Ectodermal cell (in vitro differentiated cells): ENCODE measurements around the gene USF2.
"Not testable (repeated sequence)": the region's sequence is repeated elsewhere in the genome, so short reads cannot be mapped to it uniquely, and the experiment has no call there.

Experiments
- H3K27ac ChIP-seq: 2 replicates; pipeline ENCODE4 v1.7.0; 2013; ENCODE audit warnings: mild to moderate bottlenecking, low read depth, low read length; ENCODE audit not compliant: insufficient read depth, poor library complexity, severe bottlenecking
- H3K27me3 ChIP-seq: 2 replicates; pipeline ENCODE4 v1.7.0; 2013; ENCODE audit warnings: mild to moderate bottlenecking, low read length; ENCODE audit not compliant: insufficient read depth, control insufficient read depth, poor library complexity, severe bottlenecking
- H3K36me3 ChIP-seq: one replicate; pipeline ENCODE4 v1.7.0; 2013; ENCODE audit warnings: low read length; ENCODE audit not compliant: control insufficient read depth, insufficient read depth
- H3K4me1 ChIP-seq: one replicate; pipeline ENCODE4 v1.7.0; 2013; ENCODE audit warnings: low read length; ENCODE audit not compliant: control insufficient read depth, insufficient read depth
- H3K4me3 ChIP-seq: 2 replicates; pipeline ENCODE4 v1.7.0; 2013; ENCODE audit warnings: low read depth, low read length, control low read depth; ENCODE audit not compliant: insufficient read depth
- H3K9me3 ChIP-seq: 2 replicates; pipeline ENCODE4 v1.7.0; 2013; ENCODE audit warnings: mild to moderate bottlenecking, low read length, moderate library complexity; ENCODE audit not compliant: control insufficient read depth
- WGBS, 2 experiments: methylation state at CpG; one replicate each; pipeline ENCODE4 v1.1.7; 2013; ENCODE audit warnings: missing lambda C conversion rate in 2 of 2; 5-methylcytosine and 5-hydroxymethylcytosine counted together

Gene USF2

DNA sequence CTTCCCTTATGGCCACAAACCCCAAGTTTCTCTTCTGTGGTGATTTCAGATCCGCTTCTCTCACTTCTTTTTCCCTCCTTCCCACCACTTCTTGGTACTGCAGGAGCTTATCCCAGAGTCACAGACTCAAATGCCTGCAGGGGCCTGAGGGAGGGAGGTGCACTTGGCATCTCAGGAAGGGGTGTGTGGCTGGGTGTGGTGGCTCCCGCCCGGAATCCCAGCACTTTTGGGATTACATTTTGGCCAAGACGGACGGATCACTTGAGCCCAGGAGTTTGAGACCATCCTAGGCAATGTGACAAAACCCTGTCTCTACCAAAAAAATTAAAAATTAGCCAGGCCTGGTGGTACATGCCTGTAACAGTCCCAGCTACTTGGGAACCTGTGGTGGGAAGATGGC is 5.6 kb downstream of the USF2 start:
- Histone ChIP-seq H3K9me3 (no peaks in the 10 kb centered on the region), H3K36me3 (peaks cover 40% of the 10 kb centered on the region), H3K4me1 (peaks cover 8% of the 10 kb centered on the region), H3K4me3 (no peak overlapping the region), H3K27me3 (no peaks in the 10 kb centered on the region), H3K27ac (no peak overlapping the region)
- 95% methylated on average over 5 of the region's 5 CpGs for WGBS, 2 experiments

DNA sequence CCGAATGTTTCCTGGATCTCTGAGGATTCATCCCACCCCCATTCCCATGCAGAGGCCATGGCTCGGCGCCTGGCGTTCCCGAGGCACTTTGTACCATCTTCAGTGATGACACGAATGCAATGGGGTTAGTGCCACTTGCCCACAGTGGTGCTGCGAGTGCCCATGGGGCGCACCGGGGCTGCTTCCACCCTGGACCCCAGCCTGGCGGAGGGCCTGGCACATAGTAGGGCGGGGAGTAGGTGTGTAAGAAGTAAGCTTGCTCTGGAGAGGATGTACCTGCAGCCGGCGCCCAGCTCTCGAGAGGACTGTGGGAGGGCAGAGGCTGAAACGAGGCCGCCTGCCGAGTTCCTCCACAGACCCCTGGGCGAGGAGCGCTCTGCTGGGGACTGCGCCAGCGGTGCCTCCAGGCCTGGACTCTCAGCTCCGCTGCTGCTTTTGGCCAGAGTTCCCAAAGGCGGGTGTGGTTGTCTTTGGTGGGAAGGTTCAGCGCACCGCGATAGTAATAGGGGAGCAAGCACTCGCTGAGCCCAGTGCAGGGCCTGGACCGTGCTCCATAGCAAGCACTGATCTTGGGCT is 8.0 kb downstream of the USF2 start:
- peaks cover 23% of the 10 kb centered on the region for H3K36me3 ChIP-seq
- H3K27ac ChIP-seq: no peak overlapping the region
- no peaks in the 10 kb centered on the region for H3K9me3 ChIP-seq
- no peaks in the 10 kb centered on the region for H3K4me1 ChIP-seq
- no peaks in the 10 kb centered on the region for H3K27me3 ChIP-seq
- no peak overlapping the region for H3K4me3 ChIP-seq
- WGBS, 2 experiments: 96 to 97% methylated on average over 28 of the region's 28 CpGs

DNA sequence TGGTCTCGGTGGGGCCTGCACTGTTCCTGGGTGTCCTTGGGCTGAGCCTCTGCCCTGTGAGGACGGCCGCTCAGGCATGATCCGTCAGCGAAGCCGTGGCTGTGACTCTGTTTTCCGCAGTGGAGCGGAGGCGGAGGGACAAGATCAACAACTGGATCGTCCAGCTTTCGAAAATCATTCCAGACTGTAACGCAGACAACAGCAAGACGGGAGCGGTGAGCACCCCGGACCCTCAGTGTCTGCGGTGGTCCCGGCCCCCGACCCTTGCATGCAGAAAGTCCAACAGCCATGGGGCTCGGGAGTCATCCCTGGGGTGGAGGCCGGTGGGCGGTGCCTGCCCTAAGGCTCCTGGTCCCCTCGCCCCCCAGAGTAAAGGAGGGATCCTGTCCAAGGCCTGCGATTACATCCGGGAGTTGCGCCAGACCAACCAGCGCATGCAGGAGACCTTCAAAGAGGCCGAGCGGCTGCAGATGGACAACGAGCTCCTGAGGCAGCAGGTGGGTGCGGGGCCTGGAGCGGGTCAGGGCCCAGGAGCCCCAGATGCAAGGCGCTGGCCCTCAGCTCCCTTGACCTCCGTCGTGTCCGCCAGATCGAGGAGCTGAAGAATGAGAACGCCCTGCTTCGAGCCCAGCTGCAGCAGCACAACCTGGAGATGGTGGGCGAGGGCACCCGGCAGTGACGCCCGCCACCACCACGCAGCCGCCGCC is 10.0 kb downstream of the USF2 start:
- no peaks in the 10 kb centered on the region for H3K9me3 ChIP-seq
- H3K27ac ChIP-seq: no peak overlapping the region
- no peaks in the 10 kb centered on the region for H3K4me1 ChIP-seq
- H3K27me3 ChIP-seq: no peaks in the 10 kb centered on the region
- peaks cover 18% of the 10 kb centered on the region for H3K36me3 ChIP-seq
- WGBS, 2 experiments: 94% methylated on average over 45 of the region's 45 CpGs
- no peak overlapping the region for H3K4me3 ChIP-seq

- H3K4me3 ChIP-seq: no peak overlapping the region
- peaks cover 12% of the 10 kb centered on the region for H3K36me3 ChIP-seq
- 86 to 87% methylated on average over 11 of the region's 11 CpGs for WGBS, 2 experiments
Observed at GRCh38 chr19:35279374-35279773, 10.6 kb downstream of the USF2 start.

DNA sequence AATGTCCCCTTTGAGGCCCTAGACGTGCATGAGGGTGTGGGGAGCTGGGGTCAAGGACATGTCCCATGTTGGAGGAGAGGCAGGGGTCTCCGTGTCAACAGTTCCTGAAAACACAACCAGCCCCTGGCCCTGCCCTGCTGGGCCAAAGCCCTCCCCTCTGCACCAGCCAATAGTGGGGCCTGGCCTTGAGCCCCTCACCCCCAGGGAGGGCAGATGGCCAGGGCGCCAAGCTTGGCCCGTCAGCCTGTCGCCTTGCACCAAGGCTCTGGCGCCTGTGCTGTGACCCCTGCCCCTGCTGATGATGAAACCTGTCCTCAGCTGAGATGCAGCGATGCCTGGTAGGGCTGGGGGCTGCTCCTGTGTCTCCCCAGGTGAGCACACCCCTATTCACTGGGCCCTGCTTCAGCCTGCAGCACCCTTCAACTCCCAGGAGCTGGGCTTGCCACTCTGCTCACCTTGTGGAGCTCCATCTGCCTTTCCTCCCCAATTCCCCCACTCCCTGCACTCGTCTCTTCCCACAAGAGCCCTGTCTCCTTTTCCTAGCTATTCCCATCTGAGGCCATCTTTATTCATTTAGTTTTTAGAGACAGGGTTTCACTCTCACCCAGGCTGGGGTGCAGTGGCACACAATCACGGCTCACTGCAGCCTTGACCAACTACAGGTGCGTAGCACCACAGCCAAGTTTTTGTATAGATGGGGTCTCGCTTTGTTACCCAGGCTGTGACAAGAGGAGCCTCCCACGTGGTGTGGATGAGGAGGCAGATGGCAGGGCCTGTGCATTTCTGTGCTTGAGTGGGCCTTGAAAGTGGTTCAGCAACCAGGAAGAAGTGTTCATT is 11.4 kb downstream of the USF2 start:
- 86 to 89% methylated on average over 12 of the region's 12 CpGs for WGBS, 2 experiments

More at GRCh38 chr19:35279374-35279773, 10.6 kb downstream of the USF2 start:
- Histone ChIP-seq H3K4me1 (no peaks in the 10 kb centered on the region), H3K9me3 (no peaks in the 10 kb centered on the region), H3K27ac (no peak overlapping the region), H3K27me3 (no peaks in the 10 kb centered on the region)

GRCh38 chr19:35281303-35281702 is 12.5 kb downstream of the USF2 start:
- H3K27ac ChIP-seq: no peak overlapping the region
- no peaks in the 10 kb centered on the region for H3K9me3 ChIP-seq
- H3K27me3 ChIP-seq: no peaks in the 10 kb centered on the region
- no peak overlapping the region for H3K4me3 ChIP-seq
- H3K36me3 ChIP-seq: peaks cover 3% of the 10 kb centered on the region
- H3K4me1 ChIP-seq: no peaks in the 10 kb centered on the region
- 91 to 97% methylated on average over 4 of the region's 4 CpGs for WGBS, 2 experiments

More for the DNA sequence above, 11.4 kb downstream of the USF2 start:
- H3K27ac ChIP-seq: no peak overlapping the region
- no peaks in the 10 kb centered on the region for H3K9me3 ChIP-seq
- no peak overlapping the region for H3K4me3 ChIP-seq
- H3K27me3 ChIP-seq: no peaks in the 10 kb centered on the region
- H3K4me1 ChIP-seq: no peaks in the 10 kb centered on the region
- H3K36me3 ChIP-seq: peaks cover 6% of the 10 kb centered on the region

- Histone ChIP-seq H3K4me1 (no peaks in the 10 kb centered on the region), H3K27ac (no peak overlapping the region), H3K27me3 (no peaks in the 10 kb centered on the region), H3K36me3 (no peaks in the 10 kb centered on the region), H3K9me3 (no peaks in the 10 kb centered on the region), H3K4me3 (no peak overlapping the region)
- WGBS, 2 experiments: 71 to 76% methylated on average over 17 of the region's 17 CpGs
Observed at GRCh38 chr19:35284153-35285094, 15.7 kb downstream of the USF2 start.

GRCh38 chr19:35285095-35285449 is 16.3 kb downstream of the USF2 start:
- no peak overlapping the region for H3K4me3 ChIP-seq
- WGBS, 2 experiments: 17 to 25% methylated on average over 1 of the region's 1 CpG
- no peak overlapping the region for H3K27ac ChIP-seq
- no peaks in the 10 kb centered on the region for H3K36me3 ChIP-seq
- no peaks in the 10 kb centered on the region for H3K9me3 ChIP-seq
- H3K27me3 ChIP-seq: no peaks in the 10 kb centered on the region
- no peaks in the 10 kb centered on the region for H3K4me1 ChIP-seq

DNA sequence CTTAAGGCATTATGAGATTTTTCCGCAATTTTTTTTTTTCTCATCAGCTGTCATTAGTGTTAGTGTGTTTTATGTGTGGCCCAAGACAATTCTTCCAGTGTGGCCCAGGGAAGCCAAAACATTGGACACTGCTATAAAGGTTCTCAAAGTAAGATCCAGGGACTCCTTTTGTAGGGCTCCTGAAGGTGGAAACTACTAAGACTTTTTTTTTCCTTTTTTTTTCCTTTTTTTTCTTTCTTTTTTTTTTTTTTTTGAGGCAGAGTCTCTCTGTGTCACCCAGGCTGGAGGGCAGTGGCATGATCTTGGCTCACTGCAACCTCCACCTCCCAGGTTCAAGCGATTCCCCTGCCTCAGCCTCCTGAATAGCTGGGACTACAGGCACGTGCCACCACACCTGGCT is 16.7 kb downstream of the USF2 start:
- H3K4me1 ChIP-seq, H3K27me3 ChIP-seq, H3K9me3 ChIP-seq, H3K36me3 ChIP-seq, H3K4me3 ChIP-seq, H3K27ac ChIP-seq: not testable (repeated sequence)
- WGBS, 2 experiments: 94% methylated on average over 3 of the region's 3 CpGs
